GM12864 (cell line): ENCODE data around the gene ELOVL3.
"Not testable (repeated sequence)": the region's sequence is repeated elsewhere in the genome, so short reads cannot be mapped to it uniquely, and the experiment has no call there.

ENCODE experiments used
- DNase-seq: peaks from one replicate; pipeline ENCODE4 v3.0.0-alpha.2; 2011; ENCODE audit warnings: low read depth
- H3K4me3 ChIP-seq: 2 replicates; pipeline ENCODE4 v1.5.1; 2011; ENCODE audit warnings: mild to moderate bottlenecking, low read depth, low read length, control low read depth
- CTCF ChIP-seq: IDR thresholded peaks from 2 replicates; pipeline ENCODE4 v1.5.1; 2011; ENCODE audit warnings: low read depth, mild to moderate bottlenecking, moderate library complexity, low read length, control low read depth, inconsistent platforms; ENCODE audit errors: missing control alignments

ELOVL3 gene

GRCh38 chr10:102225646-102226541, at the start of gene ELOVL3:
ELOVL3 (plus strand) TSS chr10:102226299; CDS start chr10:102226549, 250 bp downstream.
- peak; percentile 72 for DNase-seq
- TF ChIP-seq CTCF, result no peak
- peak within 1 kb of the TSS; percentile 31 for H3K4me3 ChIP-seq

- no peak for TF ChIP-seq CTCF
Measured at GRCh38 chr10:102184606-102185005, 41.5 kb upstream of the ELOVL3 start.

GRCh38 chr10:102185272-102185671, 40.8 kb upstream of the ELOVL3 start:
- no peak for DNase-seq
- no peak for TF ChIP-seq CTCF
- no peak overlapping the region for H3K4me3 ChIP-seq

More at GRCh38 chr10:102184606-102185005, 41.5 kb upstream of the ELOVL3 start:
- DNase-seq, result no peak
- no peak overlapping the region for H3K4me3 ChIP-seq

- no peak overlapping the region for H3K4me3 ChIP-seq
- TF ChIP-seq CTCF, result no peak
- DNase-seq, result no peak
Measured at GRCh38 chr10:102185811-102186527, 40.1 kb upstream of the ELOVL3 start.

GRCh38 chr10:102188298-102188940, 37.7 kb upstream of the ELOVL3 start:
- no peak for TF ChIP-seq CTCF
- H3K4me3 ChIP-seq, result no peak overlapping the region
- no peak for DNase-seq

GRCh38 chr10:102188941-102189898, 36.9 kb upstream of the ELOVL3 start:
- not testable (repeated sequence) for H3K4me3 ChIP-seq, DNase-seq
